Measurements from ENCODE around the gene AFF2.

The AFF2 gene

GRCh38 chrX:148540114-148540513 is 39.7 kb downstream of the AFF2 start:
- DNase-seq (ENCODE audit: low read depth): no peak
- no peak for TF ChIP-seq CTCF (IDR thresholded peaks at IDR 0.05; ENCODE audit: control insufficient read depth, insufficient read depth, low read depth, low read length, missing control alignments)
- no peak overlapping the region for H3K4me3 ChIP-seq (ENCODE audit: control insufficient read depth, low read depth, low read length)

- no peak overlapping the region for H3K4me3 ChIP-seq (ENCODE audit: control insufficient read depth, low read depth, low read length)
- DNase-seq (ENCODE audit: low read depth): no peak
- TF ChIP-seq CTCF (IDR thresholded peaks at IDR 0.05; ENCODE audit: control insufficient read depth, insufficient read depth, low read depth, low read length, missing control alignments): no peak
Measured at GRCh38 chrX:148540671-148541583, 40.5 kb downstream of the AFF2 start.

DNA sequence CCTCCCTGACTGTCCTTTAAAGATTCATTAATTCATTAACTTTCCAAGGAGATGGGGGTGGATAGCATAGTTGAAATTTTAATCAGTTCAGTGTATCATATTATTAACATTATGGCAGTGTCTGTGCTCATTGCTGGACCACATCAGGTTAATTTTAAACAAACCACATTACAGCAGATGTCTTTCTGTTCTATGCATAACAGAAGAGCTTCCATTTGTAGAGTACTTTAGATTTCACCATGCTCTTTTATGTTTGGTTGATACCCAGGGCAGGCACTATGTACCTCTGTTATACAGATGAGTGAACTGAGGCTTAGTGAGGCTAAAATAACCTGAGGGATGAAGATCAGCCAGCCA is 41.1 kb downstream of the AFF2 start:
- no peak for TF ChIP-seq CTCF (IDR thresholded peaks at IDR 0.05; ENCODE audit: control insufficient read depth, insufficient read depth, low read depth, low read length, missing control alignments)
- DNase-seq (ENCODE audit: low read depth): no peak
- H3K4me3 ChIP-seq (ENCODE audit: control insufficient read depth, low read depth, low read length): no peak overlapping the region

GRCh38 chrX:148542481-148543255 is 42.3 kb downstream of the AFF2 start:
- TF ChIP-seq CTCF (IDR thresholded peaks at IDR 0.05; ENCODE audit: control insufficient read depth, insufficient read depth, low read depth, low read length, missing control alignments): no peak
- DNase-seq (ENCODE audit: low read depth): no peak
- no peak overlapping the region for H3K4me3 ChIP-seq (ENCODE audit: control insufficient read depth, low read depth, low read length)

GRCh38 chrX:148552775-148553174 is 52.4 kb downstream of the AFF2 start:
- no peak for DNase-seq (ENCODE audit: low read depth)
- H3K4me3 ChIP-seq (ENCODE audit: control insufficient read depth, low read depth, low read length): no peak overlapping the region
- TF ChIP-seq CTCF (IDR thresholded peaks at IDR 0.05; ENCODE audit: control insufficient read depth, insufficient read depth, low read depth, low read length, missing control alignments): peak; percentile 1

DNA sequence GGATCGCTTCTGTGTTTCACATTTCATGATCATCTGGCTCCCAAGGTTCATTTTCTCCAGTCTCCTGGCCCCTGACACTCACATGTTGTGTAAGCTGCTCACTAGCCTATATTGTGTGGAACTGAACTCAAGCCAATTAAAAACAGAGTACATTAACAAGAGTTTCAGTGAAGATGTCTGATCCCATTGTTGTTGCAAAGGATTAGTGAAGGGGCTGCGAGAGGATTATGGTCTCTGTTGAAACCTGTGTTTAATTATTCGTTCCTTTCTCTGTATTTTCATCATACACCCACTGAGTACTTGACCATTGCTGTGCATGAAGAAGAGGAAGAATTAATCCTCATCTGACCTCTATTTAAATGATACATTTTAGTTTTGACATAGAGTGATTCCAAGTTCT is 54.7 kb downstream of the AFF2 start:
- H3K4me3 ChIP-seq (ENCODE audit: control insufficient read depth, low read depth, low read length): no peak overlapping the region
- TF ChIP-seq CTCF (IDR thresholded peaks at IDR 0.05; ENCODE audit: control insufficient read depth, insufficient read depth, low read depth, low read length, missing control alignments): no peak
- DNase-seq (ENCODE audit: low read depth): no peak
